GM21528 (cell line): Measurements from ENCODE around the gene ZP1.
"Not testable (repeated sequence)": the region's sequence is repeated elsewhere in the genome, so short reads cannot be mapped to it uniquely, and the experiment has no call there.

Experiments used
- ATAC-seq: cut with Tn5 transposase; IDR thresholded peaks from one replicate; pipeline ENCODE4 v1.9.1; 2021; ENCODE audit warnings: mild to moderate bottlenecking, moderate library complexity; ENCODE audit not compliant: unreplicated experiment, low FRiP score

ZP1 gene

DNA sequence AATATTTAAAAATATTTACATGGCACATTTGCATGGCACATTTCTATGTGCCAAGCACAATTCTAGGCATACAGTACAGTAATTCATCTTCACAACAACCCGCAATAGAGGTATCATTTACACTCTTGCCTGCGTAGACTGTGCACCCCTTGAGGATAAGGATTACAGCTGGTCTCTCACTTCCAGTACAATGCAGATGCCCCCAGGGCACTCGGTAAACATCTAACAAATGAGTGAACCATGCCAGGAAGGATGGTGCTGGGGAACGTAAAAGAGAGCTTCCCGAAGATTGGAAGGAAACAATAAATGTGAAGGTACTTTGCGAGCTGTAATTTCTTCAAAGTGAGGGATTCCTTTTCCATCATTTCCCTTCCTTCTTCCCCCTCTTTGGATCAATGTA, 37.7 kb downstream of the ZP1 start:
- no peak for ATAC-seq

- ATAC-seq, result no peak
Observed at GRCh38 chr11:60905551-60906113, 38.3 kb downstream of the ZP1 start.

GRCh38 chr11:60906132-60906972, 39.0 kb downstream of the ZP1 start, which contains the start of gene PRPF19:
PRPF19 (minus strand) TSS chr11:60906585; CDS start chr11:60906382, 203 bp downstream.
- ATAC-seq, result peak; percentile 86

DNA sequence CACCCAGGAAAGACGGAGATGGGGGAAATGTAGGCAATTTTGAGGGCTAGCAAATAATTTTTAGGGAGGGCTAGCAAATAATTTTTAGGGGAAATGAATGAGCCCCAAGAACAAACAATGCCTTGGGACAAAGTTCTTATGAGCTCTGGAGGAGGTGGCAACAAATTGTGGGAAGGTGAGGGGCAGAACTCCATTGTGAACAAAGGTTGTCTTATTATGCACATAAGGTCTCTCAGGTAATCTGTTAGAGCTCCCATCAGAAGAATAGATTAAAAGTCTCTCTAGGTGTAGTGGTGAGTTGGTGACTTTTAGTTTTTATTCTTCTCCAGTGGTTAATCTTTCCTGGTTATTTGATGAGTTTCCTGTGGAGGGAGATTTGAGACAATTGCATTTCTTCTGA, 41.5 kb downstream of the ZP1 start:
- no peak for ATAC-seq

GRCh38 chr11:60909680-60910280, 42.4 kb downstream of the ZP1 start:
- not testable (repeated sequence) for ATAC-seq

DNA sequence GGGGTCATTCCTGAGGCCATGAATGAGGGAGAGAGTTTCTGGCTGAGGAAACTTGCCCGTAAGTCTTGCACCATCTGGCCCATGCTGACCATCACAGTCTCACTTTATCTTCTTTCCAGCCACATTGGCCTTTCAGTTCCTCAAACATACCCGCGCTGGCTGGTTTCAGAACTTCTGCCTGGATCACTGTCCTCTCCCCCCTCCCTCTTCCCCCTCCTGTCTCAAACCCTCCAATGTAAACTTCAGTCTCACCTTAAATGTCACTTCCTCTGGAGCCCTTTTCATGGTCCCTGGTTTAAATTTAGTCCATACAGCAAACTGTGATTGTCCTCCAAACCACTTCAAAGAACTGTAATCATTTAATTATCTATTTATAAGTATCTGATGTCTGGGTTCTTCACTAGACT, 42.9 kb downstream of the ZP1 start:
- no peak for ATAC-seq

- ATAC-seq, result no peak
Observed at GRCh38 chr11:60910711-60911380, 43.5 kb downstream of the ZP1 start.

GRCh38 chr11:60912223-60912850, 45.0 kb downstream of the ZP1 start:
- no peak for ATAC-seq

GRCh38 chr11:60912851-60913528, 45.6 kb downstream of the ZP1 start:
- no peak for ATAC-seq

GRCh38 chr11:60913793-60914632, 46.7 kb downstream of the ZP1 start, which contains the start of gene TMEM109:
TMEM109 (plus strand) TSS chr11:60914158; CDS start chr11:60919694, 5,536 bp downstream.
- ATAC-seq, result peak; percentile 44

GRCh38 chr11:60914633-60915247, 47.4 kb downstream of the ZP1 start:
- ATAC-seq, result peak; percentile 5

DNA sequence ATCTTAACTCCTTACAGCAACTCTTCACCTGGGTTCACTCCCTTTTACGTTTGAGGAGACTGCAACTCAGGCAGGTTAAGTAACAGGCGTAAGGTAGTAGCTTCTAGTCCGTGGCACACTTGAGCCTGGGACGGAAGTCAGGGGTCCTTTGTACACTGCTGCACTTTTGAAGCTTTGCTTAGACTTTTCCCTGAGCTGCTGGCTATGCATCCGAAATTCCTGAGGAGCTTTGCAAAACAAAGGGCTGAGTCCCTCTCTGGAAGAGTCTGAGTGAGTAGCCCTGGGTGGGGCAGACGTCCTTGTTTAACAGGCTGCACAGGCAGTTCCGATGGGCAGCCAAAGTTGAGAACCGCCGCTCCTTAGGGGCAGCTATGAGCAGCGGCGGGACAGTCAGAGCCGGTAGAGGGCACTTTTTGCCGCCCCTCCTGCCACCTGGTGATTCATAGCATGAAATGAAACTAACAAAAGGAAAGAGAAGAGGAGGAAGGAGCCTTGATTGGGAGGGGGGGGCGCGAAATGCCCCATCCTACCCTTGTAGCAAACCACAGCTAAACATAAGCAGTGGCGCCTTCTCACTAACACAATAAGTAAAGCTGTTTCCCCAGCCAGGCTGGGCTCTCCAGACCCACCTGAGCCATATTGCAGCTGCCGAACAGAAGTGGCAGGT, 48.0 kb downstream of the ZP1 start:
- peak; percentile 46 for ATAC-seq

DNA sequence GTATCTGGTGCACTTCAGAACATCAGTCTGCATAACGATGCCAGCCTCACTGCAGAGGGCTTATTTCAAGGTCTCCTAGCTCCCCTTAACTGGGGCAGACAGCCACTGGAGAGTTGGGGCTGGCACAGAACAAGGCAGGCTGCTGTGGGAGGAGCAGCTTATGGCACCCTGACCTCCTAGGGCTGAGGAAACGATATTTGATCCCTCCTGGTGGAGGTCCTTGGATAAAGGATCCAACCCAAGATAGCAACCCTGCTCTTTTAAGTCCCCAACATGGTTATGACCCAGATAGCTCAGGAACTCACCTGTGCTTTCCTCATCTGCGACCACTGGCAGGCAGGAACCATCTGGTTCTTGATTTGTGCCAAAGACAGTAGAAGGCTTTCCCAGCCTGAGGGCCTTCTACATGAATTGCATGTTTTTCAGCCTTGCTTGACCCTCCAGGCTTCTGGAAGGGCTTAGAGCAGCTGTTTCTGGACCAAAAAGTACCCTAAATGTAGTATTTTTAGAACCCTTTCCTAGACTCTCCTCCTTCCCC, 49.4 kb downstream of the ZP1 start:
- no peak for ATAC-seq

DNA sequence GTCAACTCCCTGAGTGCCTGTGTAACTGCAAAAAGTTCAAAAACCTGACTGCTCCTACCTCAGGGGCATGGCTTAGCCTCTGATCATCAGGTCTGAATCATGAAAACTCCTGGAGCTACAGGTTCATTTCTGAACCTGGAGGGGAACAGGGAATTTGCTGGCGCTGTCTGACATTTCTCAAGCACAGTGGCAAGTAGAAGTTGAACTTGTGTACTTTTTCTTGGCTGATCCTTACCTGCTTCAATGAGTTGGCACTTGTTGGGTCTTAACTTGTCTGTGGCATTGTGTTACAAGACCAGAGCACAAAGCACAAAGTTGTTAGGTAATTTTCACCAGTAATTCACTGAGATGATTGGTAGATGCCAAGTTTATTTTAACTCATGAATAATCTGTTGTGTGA, 49.9 kb downstream of the ZP1 start:
- ATAC-seq, result no peak

GRCh38 chr11:60918251-60918938, 51.1 kb downstream of the ZP1 start:
- ATAC-seq, result no peak

DNA sequence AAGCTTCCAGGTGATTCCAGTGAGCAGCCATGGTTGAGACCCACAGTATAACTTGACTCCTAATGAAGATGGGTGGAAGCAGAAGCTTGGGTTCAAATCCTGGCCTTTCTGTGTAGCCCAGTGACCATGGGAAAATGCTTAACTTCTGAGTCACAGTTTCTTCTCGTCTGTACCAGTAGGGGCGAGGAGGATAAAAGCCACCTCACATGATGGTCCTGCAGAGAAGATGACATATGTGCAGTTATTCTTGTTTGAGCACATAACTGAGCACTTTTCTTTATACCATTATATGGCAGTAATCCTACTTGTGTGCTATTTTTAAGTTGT, 51.6 kb downstream of the ZP1 start:
- ATAC-seq, result no peak

- no peak for ATAC-seq
Observed at GRCh38 chr11:60919320-60919719, 52.0 kb downstream of the ZP1 start.
